Germinal center (tissue), 1 donor: ENCODE results near the gene PEX26.
"Not testable (repeated sequence)": the region's sequence is repeated elsewhere in the genome, so short reads cannot be mapped to it uniquely, and the experiment has no call there.

ENCODE experiments used
- DNase-seq: peaks from one replicate; pipeline ENCODE4 v3.0.0; 2012; ENCODE audit warnings: mixed read lengths, low spot score

Gene PEX26

GRCh38 chr22:18096823-18097222 is 19.0 kb downstream of the PEX26 start:
- no peak for DNase-seq

GRCh38 chr22:18100781-18101180 is 23.0 kb downstream of the PEX26 start:
- no peak for DNase-seq

DNA sequence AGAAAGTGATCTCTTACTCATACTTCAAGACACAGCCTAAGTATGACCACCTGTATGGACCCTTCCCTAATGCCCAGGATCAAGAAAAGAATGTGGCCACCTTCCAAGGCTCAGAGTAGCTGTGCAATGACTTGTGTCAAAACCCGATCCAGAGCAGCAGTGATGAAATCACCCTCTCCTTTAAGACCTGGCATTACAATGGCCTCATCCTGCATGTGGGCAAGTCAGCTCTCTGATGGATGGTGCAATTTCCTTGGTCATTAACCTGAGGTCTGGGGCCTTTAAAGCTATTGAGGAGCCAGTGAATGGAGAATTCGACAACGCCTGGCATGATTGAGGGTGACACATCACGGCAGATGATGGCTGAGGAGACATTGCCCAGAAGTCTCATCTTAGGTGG is 23.7 kb downstream of the PEX26 start:
- no peak for DNase-seq

DNA sequence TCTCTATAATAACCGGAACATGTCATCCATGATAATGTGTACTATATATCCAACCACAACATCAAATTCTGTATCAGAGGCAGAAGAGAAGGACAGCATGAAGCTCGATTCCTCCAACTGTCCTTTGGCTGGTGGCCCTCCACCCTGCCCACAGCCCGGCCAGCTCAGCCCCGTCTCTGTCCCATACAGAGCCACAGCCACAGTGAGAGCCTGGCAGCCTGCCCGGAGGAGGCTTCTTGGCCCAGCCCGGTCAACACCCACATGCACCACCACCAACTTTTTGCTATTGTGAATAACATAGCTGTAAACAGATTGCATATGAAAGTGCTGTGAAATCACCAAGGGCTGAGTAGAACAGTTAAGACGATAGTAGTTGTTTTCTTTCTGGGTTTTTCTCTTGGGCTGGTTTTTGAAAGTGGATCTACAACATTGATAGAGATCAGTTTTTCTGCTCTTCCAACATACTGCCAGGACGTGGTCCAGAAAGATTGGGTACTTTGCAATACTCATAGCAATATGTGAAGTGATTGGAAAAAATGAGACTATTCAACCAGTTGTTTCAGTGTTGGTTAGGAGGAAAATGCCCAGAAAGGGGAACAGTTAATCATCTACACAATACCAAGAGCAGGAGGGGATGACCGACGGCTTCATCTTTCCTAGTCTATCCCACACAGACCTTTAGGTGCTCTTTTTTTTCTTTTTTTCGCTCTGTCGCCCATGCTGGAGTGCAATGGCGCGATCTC is 25.9 kb downstream of the PEX26 start:
- DNase-seq: no peak

- peak; percentile 24 for DNase-seq
Observed at GRCh38 chr22:18104566-18104965, 26.8 kb downstream of the PEX26 start.

DNA sequence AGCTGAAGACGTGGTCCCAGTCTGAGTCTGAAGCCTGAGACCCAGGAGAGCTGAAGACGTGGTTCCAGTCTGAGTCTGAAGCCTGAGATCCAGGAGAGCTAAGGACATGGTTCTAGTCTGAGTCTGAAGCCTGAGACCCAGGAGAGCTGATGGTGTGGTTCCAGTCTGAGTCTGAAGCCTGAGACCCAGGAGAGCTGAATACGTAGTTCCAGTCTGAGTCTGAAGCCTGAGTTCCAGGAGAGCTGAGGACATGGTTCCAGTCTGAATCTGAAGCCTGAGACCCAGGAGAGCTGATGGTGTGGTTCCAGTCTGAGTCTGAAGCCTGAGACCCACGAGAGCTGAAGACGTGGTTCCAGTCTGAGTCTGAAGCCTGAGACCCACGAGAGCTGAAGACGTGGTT is 28.2 kb downstream of the PEX26 start:
- DNase-seq: not testable (repeated sequence)

GRCh38 chr22:18106550-18107341 is 29.0 kb downstream of the PEX26 start:
- DNase-seq: not testable (repeated sequence)

DNA sequence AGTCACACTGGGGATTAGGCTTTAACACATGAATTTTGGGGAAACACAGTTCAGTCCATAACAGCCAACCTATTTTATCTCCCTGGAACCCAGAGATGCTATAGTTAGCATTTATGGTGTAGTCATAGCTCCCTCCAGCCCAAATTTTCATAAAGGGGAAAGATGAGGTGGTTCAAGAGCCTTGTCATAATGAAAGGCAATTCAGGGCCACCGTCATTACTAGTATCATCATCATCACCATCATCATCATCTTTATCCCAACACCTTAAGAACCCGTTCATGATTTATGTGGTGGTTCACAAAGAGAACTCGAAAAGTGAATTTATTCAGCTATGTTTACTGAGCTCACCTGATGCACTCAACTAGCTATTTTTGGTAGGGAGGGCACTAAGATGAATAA is 30.4 kb downstream of the PEX26 start:
- no peak for DNase-seq

GRCh38 chr22:18109410-18110193 is 31.8 kb downstream of the PEX26 start:
- no peak for DNase-seq

- peak; percentile 52 for DNase-seq
Observed at GRCh38 chr22:18110194-18110953, 32.6 kb downstream of the PEX26 start, which contains the start of gene TUBA8. TSS of gene TUBA8 (plus strand) at chr22:18110809. CDS start at chr22:18110866, 57 bp downstream.

DNA sequence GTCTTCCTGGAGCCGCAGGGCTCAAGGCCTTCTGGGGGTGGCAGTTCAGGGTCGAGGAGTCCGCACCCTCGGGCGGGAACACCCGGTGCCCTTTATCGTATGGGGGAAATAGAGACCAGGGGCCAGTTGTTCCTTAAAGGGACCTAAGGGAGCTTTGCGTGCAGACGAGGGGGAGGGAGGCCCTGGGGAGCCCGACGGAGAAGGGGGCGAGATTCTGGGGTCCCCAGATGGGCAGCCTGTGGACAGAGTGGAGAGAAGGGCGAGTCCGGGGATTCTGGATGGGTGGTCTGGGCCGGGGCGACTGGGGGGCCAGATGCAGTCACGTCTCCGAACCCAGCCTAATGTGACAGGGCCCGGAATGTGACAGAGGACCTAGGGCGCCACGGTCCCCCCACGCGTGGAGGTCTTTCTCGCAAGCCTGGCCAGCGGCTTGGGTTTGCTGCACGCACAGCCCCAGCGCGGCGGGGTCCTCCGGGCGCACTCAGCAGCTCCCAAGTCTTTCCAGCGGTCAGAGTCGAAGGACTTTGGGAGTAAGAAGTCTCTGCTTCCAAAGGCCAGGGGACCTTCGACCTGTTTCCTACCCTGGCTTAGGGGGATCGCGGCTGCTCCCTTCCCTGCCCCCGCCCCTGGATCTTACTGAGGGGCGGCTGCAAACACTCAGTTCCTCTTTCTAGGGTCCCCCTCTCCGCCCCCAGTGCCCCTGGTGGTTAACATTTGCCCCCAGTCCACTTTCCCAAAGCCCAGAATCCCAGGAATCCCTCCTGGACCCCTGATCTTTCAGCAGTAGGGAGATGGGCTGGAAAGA is 33.4 kb downstream of the PEX26 start:
- DNase-seq: no peak

DNA sequence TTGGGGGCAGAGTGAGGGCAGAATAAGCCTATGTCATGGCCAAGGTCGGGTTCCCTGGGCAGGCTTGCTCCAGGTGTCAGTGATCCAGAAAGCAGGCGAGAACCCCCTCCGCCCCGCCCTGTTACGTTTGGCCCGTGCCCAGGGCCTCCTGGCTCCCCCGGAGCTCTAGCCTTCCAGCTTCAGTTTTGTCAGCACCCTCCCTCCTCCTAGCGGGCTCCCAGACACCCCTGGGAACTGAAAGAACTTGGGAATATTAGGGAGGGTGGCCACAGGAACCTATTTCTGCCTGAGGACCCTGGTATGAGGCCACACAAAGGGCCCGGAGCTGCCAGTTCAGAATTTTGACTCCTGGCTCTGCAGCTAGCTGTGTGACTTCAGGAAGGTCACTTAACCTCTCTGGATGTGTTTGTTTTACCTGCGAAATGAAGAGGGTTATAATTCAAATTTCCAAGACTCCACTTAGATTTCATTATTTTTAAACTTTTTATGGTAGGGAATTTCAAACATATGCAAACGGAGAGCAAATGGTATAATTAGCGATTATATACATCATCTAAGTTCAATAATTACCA is 34.1 kb downstream of the PEX26 start:
- no peak for DNase-seq

GRCh38 chr22:18112440-18112839 is 34.6 kb downstream of the PEX26 start:
- DNase-seq: no peak

DNA sequence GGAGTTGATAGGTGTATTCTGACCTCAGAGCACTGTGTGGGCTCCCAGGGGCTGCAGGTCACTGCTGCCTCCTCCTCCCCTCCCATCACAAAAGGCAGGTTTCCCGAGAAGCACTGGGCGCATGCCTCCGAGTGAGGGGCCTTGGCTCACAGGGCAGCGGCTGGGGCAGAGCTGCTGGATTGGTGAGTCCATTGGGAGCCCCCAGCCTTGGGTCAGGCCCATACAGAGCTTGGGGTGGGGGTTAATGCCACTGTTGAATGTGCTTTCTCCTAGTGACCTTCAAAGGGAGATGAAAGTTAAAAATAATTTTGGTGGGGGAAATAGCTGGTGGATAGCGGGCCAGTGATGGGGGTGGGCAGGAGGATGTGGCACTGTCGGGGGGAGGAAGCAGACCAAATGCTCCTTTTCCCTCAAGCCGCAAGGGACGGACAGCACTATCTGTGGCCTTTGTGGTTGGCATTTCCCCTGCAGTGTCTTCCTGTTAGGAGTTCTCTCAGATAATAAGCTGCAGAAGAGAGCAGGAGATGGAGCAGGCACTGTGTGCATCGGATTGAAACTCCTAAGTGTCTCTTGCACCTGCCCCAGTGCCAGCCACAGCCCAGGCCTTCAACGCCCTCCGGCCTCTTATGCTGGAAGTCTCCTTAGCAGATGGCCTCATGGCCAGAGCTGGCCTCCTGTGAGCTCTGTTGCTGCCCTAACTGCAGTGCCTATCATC is 36.0 kb downstream of the PEX26 start:
- DNase-seq: no peak

GRCh38 chr22:18114495-18114894 is 36.7 kb downstream of the PEX26 start:
- DNase-seq: no peak

- DNase-seq: no peak
Observed at GRCh38 chr22:18114976-18115652, 37.3 kb downstream of the PEX26 start.

DNA sequence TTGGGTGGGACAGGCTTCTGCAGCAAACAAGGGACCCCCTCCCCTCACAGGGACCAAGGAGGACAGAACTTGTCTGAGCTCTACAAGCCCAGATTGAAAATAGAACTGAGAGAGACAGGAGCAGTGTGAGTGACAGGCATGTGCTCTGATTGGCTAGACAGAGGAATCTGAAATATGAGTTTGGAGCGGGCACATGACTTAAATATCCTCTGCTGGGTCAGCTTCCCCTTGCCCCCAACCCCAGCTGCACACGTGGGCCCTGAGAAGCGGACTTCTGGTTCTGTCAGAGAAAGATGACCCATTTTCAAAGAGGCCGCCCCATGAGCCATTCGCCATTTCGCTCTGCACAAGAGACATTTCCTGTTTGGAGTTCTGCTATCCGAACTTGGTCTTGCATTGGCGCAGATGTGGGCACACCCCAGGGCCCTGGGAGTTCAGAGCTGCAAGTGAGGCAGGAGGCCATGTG is 38.1 kb downstream of the PEX26 start:
- no peak for DNase-seq

DNA sequence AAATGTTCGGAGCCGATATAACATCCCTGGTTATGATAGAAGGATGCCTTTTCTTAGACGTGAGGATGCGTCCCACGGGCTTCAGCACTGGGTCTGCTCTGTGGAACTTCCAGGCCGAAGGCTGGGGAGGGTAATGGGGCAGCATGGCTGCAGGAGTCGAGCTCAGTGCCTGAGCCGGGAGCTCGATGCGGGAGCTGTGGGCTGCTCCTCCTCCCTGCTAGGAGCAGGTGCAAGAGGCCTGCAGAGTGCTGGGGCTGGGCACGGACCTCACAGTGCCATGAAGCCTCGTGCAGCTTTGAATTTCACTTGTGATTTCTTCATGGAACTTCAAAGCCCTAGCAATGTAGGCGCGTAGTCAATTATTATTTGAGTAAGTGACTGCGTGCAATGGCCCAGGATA is 38.8 kb downstream of the PEX26 start:
- no peak for DNase-seq

DNA sequence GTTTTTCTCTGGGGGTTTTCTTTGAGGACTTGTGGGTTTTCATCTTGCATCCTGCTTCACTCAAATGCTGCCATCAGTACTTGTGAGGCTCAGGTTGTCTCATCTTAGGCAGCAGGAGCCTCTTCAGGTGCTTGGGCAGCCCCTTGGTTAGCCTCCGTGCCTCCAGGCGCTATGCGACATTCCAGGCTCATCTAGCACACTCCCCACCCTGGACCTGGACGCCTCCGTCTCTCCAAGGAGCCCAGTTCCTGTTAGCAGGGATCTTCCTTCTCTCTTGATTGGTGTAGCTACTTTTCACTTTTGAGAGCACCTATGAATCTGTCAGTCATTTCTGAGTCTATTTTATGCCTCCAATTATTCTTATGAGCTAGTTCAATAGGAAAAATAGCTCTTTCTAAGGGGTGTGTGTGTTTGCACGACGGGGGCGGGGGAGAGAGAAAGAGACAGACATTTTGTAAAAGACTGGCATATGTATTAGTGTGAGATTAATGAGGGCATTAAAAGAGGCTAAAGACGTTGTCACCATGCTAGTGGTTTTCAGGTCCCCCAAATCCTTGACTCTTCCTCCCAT is 40.6 kb downstream of the PEX26 start:
- no peak for DNase-seq
